Stimulated activated CD8-positive, alpha-beta memory T cell treated with anti-CD3 and anti-CD28 coated beads, Interleukin-12 subunit alpha, Interleukin-12 subunit beta, amount 100 ng/mL, for 24 hours (primary cell): Measurements from ENCODE around the gene AP1S1.
"Not testable (repeated sequence)": the region's sequence is repeated elsewhere in the genome, so short reads cannot be mapped to it uniquely, and the experiment has no call there.

ENCODE experiments used
- DNase-seq: peaks from one replicate; pipeline ENCODE4 v3.0.0-alpha.2; 2020; ENCODE audit errors: extremely low read depth

The AP1S1 gene

DNA sequence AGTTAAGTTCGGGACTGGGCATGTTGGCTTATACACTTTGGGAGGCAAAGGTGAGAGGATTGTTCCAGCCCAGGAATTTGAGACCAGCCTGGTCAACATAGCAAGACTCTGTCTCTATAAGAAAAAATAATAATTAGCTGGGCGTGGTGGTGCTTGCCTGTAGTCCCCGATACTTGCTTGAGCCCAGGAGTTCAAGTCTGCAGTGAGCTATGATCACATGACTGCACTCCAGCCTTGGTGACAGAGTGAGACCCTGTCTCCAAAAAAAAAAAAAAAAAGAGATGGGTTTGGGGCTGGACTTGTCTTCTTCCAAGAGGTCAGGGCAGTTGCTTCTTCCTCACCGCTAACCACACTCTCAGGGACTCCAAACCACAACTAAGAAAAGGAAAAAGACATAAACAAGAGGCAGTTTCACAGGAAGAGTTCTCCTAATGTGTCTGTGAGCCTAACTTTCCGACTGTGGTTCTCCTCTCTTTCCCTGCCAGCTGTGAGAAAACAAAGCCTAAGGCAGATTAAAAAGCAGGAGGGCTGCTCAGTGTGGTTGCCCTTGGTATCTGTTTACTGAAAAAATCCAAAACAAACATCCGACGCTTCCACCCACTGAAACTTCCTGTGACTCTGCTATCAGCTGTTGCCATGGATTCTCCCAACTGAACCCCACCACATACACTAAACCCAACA is 29.8 kb upstream of the AP1S1 start:
- DNase-seq, result no peak

GRCh38 chr7:101125989-101126650 is 28.2 kb upstream of the AP1S1 start:
- no peak for DNase-seq

DNA sequence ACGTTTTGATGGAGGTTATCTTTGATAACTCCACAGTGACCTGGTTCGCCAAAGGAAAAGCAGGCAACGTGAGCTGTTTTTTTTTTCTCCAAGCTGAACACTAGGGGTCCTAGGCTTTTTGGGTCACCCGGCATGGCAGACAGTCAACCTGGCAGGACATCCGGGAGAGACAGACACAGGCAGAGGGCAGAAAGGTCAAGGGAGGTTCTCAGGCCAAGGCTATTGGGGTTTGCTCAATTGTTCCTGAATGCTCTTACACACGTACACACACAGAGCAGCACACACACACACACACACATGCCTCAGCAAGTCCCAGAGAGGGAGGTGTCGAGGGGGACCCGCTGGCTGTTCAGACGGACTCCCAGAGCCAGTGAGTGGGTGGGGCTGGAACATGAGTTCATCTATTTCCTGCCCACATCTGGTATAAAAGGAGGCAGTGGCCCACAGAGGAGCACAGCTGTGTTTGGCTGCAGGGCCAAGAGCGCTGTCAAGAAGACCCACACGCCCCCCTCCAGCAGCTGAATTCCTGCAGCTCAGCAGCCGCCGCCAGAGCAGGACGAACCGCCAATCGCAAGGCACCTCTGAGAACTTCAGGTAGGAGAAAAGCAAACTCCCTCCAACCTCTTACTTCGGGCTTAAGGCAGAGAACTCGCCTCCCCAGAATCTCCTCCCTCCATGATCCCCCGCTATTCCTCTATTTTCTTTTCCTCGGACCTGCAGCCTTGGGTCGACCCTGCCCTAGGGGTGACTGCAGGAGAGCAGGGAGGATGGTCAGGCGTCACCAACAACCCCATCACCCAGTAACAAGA is 27.4 kb upstream of the AP1S1 start, which contains the start of gene SERPINE1:
TSS of gene SERPINE1 (plus strand) at position 454 of the 809 bp plus-strand sequence. CDS start 1,290 bp downstream, outside the sequence.
- no peak for DNase-seq

- no peak for DNase-seq
Observed at GRCh38 chr7:101127460-101128039, 26.7 kb upstream of the AP1S1 start.

DNA sequence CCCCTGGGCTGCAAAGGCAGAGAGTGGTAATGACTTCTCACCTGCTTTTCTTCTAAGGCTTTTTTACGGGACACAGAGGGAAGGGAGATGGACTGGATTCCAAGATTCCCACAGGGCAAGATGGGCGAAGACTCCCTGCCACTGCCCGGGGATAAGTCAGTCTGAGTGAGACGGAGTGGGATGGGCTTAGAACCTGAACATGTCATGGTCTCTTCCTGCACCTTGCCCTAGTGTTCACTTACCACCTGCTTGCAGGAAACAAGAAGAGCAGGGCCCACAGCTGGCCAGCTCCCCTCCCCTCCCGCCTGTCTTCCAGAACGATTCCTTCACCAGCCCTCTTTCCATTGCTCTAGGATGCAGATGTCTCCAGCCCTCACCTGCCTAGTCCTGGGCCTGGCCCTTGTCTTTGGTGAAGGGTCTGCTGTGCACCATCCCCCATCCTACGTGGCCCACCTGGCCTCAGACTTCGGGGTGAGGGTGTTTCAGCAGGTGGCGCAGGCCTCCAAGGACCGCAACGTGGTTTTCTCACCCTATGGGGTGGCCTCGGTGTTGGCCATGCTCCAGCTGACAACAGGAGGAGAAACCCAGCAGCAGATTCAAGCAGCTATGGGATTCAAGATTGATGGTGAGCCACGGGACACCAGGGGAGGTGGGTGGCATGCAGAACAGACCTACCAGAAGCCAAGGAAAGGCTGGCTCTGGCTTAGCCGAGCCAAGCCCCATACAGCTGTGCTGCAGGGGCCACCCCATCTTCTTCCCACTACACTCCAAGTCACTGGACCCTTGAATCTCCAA is 26.0 kb upstream of the AP1S1 start:
- DNase-seq, result no peak

- no peak for DNase-seq
Observed at GRCh38 chr7:101129603-101130117, 24.6 kb upstream of the AP1S1 start.

DNA sequence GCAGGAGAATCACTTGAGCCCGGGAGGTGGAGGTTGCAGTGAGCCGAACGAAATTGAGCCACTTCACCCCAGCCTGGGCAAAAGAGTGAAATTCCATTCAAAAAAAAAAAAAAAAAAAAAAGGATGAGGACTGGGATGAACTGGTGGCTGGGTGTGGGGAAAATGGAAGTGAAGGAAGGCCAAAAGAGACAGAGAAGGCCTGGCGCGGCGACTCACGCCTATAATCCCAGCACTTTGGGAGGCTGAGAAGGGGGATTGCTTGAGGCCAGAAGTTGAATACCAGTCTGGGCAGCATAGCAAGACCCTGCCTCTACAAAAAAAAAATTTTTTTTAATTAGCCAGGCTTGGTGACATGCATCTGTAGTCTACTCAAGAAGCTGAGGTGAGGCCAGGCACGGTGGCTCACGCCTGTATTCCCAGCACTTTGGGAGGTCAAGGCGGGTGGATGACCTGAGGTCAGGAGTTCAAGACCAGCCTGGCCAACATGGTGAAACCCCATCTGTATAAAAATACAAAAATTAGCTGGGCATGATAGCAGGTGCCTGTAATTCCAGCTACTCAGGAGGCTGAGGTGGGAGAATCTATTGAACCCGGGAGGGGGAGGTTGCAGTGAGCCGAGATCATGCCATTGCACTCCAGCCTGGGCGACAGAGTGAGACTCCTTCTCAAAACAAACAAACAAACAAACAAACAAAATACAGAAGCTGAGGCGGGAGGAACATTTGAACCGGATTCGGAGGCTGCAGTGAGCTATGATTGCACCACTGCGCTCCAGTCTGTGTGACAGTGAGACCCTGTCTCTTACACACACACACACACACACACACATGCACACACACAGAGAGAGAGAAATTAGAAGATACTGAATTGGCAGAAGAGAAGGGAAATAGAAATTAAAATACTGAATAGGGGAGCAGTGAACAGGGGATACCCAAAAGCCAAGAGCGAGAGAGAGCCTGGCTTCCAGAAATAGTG is 21.4 kb upstream of the AP1S1 start:
- not testable (repeated sequence) for DNase-seq

DNA sequence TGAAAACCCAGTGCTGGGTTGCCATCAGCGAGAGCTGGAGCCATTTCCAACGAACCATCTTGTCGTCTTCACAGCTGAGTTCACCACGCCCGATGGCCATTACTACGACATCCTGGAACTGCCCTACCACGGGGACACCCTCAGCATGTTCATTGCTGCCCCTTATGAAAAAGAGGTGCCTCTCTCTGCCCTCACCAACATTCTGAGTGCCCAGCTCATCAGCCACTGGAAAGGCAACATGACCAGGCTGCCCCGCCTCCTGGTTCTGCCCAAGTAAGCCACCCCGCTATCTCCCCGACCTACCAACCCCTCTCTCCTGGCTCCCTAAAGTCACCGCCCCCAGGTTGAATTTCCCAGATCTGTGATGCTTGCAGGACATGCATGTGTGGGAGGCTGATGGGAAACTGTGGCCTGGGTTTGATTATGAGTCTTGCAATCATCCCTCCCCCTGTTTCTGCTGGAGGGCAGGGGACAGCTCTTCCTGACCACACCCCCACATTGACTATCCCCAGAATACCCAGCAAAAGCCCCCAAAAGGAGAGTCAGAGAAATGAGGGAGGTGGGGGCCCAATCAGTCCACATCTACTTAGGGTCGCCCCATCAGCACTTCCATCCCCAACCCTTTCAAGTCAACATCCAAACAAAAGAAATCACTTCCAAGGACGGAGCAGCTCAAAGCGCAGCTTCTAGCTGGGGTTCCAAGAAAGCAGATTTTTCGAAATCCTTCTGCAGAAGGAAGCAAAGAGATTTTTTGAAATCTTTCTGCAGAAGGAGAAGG is 20.5 kb upstream of the AP1S1 start:
- no peak for DNase-seq

GRCh38 chr7:101134399-101134980 is 19.8 kb upstream of the AP1S1 start:
- no peak for DNase-seq

DNA sequence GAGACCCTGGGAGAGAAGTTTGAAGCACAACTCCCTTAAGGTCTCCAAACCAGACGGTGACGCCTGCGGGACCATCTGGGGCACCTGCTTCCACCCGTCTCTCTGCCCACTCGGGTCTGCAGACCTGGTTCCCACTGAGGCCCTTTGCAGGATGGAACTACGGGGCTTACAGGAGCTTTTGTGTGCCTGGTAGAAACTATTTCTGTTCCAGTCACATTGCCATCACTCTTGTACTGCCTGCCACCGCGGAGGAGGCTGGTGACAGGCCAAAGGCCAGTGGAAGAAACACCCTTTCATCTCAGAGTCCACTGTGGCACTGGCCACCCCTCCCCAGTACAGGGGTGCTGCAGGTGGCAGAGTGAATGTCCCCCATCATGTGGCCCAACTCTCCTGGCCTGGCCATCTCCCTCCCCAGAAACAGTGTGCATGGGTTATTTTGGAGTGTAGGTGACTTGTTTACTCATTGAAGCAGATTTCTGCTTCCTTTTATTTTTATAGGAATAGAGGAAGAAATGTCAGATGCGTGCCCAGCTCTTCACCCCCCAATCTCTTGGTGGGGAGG is 16.5 kb upstream of the AP1S1 start:
- DNase-seq, result no peak

GRCh38 chr7:101138213-101138870 is 15.9 kb upstream of the AP1S1 start:
- peak; percentile 76 for DNase-seq

DNA sequence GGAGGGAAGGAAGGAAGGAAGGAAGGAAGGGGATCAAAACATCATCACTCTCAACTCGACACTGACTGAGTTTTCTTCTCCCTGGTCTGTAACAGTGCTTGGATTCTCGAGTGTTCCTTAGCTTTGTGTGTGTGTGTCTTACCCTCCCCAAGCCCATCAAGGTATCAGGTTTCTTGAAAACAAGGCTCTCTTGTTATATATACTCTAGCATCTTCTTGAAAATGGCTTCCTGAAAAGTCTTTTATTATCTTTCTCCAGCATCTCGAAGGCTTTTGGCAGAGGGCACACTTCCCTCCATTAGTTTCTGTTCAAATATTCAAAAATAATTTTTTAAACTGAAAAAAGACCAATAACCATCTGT is 14.0 kb upstream of the AP1S1 start:
- DNase-seq, result no peak

GRCh38 chr7:101140746-101141382 is 13.4 kb upstream of the AP1S1 start:
- no peak for DNase-seq

DNA sequence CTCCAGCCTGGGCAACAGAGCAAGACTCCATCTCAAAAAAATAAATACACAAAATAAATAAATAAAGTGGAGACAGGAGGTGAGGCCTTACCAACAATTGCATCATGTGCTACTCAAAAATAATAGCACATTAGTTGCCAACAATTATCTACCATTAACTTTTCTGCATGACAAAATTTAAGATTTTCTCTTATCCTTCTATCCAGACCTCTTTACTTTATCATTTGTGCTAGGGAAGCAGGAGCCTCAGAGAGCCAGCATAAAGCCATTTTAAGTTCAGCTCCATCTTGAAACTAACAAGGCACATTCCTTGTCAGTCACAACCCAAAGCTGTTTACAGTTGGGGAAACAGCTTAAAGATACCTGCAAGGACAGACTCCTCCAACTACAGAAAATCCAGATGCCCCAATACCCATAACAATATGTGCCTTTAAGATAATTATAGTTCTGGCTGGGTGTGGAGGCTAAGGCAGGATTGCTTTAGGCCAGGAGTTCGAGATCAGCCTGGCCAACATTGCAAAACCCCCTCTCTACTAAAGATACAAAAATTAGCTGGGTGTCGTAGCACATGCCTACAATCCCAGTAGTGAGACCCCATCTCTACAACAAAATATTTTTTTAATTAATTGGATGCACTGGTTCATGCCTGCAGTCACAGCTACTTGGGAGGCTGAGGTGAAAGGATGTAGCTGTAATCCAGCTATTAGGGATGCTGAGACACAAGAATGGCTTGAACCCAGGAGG is 2.2 kb upstream of the AP1S1 start:
- no peak for DNase-seq

DNA sequence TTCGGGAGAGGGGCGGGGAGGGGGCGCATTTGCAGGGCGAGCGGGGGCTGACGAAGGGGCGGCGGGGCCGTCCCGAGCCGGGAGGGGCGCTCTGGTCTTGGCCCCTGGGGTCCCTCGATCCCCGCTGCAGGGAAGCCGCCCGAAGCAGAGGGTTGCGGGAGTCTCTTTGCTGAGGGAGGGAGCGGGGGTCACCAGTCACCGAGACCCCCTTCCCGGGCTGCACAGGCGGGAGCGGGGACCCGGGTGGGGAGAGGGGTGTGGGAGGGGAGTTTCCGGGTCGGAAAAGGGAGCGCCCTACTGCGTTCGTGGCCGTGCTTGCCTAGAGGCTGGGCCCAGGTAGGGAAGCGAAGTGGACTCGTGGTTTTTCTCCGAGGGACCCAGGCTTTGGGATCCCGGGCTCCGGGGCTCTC is 422 bp downstream of the AP1S1 start:
- DNase-seq, result no peak

DNA sequence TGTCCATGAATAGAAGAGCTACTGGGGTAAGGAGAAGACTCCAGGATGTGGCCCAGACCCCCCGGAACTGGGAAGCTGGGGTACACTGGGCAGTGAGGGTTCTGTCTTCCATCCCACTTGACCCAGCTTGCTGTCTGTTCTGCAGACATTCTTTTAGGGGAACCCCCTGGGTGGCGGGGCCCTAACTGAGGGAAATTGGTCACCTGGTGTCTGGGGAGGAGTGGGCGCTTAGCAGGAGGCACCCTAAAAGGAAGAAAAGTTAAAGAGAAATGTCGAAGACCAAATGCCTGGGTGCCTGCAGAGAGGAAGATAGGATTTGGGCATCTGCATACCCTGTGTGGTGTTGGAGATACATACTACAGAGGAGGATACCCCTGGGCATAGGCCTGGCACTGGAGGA is 1.0 kb downstream of the AP1S1 start:
- no peak for DNase-seq

GRCh38 chr7:101156277-101156676 is 2.0 kb downstream of the AP1S1 start:
- no peak for DNase-seq
